AG09309 (cell line): Measurements from ENCODE around the gene PNPLA7.
"Not testable (repeated sequence)": the region's sequence is repeated elsewhere in the genome, so short reads cannot be mapped to it uniquely, and the experiment has no call there.

Source experiments
- DNase-seq: peaks from one replicate; pipeline ENCODE4 v3.0.0-alpha.2; 2010; ENCODE audit warnings: low read depth
- H3K4me3 ChIP-seq: 2 replicates; pipeline ENCODE4 v1.5.1; 2011; ENCODE audit warnings: mild to moderate bottlenecking, low read depth, low read length, moderate library complexity; ENCODE audit not compliant: control insufficient read depth
- TF ChIP-seq, protein P1 (sequence below): IDR thresholded peaks from 2 replicates; pipeline ENCODE4 v1.5.1; 2011; ENCODE audit warnings: mild to moderate bottlenecking, low read depth, low read length, inconsistent platforms; ENCODE audit not compliant: insufficient read depth, control insufficient read depth; ENCODE audit errors: missing control alignments

The PNPLA7 gene

DNA sequence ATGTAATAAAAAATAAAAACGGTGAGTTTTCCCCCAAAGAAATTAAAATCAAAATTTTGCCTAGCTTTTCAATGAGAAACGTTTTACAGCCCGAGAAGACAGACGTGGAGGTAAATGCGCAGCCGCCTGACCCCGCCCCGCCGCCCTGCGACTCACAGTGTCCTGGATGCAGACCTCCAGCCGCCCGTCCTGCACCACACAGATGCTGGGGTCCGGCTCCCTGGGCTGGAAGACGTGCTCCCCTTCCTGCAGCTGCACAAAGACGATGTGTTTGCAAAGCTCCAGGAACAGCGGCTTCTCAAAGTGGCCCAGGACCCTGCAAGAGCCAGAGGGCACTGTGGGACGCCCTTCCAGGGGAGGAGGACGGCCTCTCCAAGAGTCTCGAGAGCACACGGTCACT is 7.7 kb downstream of the PNPLA7 start:
- TF ChIP-seq, protein P1, sequence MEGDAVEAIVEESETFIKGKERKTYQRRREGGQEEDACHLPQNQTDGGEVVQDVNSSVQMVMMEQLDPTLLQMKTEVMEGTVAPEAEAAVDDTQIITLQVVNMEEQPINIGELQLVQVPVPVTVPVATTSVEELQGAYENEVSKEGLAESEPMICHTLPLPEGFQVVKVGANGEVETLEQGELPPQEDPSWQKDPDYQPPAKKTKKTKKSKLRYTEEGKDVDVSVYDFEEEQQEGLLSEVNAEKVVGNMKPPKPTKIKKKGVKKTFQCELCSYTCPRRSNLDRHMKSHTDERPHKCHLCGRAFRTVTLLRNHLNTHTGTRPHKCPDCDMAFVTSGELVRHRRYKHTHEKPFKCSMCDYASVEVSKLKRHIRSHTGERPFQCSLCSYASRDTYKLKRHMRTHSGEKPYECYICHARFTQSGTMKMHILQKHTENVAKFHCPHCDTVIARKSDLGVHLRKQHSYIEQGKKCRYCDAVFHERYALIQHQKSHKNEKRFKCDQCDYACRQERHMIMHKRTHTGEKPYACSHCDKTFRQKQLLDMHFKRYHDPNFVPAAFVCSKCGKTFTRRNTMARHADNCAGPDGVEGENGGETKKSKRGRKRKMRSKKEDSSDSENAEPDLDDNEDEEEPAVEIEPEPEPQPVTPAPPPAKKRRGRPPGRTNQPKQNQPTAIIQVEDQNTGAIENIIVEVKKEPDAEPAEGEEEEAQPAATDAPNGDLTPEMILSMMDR = no peak
- H3K4me3 ChIP-seq = no peak overlapping the region
- no peak for DNase-seq

DNA sequence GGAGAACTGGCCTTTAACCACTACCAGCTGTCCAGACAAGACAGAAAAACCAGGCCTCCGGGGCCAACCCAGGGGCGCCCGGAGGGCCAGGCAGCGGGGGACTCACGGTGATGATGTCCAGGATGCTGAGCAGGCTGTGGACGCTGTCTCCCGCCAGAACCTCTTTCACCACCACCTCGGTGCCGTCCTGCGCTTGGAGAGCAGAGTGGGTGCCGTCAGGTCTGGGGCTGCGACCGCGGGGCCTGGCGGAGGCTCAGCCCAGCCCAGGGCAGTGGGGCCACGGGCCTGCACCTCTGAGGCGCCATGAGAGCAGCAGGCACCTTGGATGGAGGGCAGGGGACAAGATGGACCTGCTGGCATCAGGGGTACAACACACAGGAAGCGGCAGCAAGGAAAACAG is 9.7 kb downstream of the PNPLA7 start:
- DNase-seq = no peak
- TF ChIP-seq, protein P1 = no peak
- H3K4me3 ChIP-seq = no peak overlapping the region

DNA sequence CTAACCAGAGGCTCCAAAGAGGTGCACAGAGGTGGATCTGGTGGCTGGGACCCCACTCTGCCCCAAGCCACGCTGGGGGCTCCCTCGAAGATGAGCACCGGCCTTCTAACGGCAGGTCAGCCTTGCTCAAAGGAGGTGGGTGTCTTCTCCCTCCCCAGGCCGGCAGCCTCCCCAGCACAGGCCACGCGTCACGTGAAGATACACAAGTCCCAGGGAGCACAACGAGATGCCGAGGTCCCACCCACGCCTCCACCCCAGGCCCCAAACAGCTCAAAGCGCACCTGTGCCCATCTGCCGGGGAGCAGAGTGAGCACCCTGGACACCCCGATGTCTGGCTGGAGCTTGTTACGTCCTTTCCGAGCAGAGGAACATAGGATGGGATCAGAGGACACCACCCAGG is 12.1 kb downstream of the PNPLA7 start:
- TF ChIP-seq, protein P1 = no peak
- no peak for DNase-seq
- H3K4me3 ChIP-seq = no peak overlapping the region

DNA sequence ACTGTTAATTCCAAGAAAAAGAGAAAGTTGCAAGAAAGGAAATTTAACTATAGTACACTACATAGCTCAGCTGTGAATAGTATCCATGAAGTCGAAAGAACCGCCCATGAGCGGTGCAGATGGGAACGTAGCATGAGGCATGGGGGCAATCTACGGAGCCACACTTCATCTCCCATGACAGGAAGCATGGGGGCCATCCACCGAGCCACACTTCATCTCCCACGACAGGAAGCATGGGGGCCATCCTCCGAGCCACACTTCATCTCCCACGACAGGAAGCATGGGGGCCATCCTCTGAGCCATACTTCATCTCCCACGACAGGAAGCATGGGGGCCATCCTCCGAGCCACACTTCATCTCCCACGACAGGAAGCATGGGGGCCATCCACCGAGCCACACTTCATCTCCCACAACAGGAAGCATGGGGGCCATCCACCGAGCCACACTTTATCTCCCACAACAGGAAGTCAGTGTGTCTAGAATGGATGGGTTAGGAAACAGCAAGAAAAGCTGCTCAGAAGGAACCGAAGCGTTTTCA is 13.5 kb downstream of the PNPLA7 start:
- DNase-seq, H3K4me3 ChIP-seq: not testable (repeated sequence)

DNA sequence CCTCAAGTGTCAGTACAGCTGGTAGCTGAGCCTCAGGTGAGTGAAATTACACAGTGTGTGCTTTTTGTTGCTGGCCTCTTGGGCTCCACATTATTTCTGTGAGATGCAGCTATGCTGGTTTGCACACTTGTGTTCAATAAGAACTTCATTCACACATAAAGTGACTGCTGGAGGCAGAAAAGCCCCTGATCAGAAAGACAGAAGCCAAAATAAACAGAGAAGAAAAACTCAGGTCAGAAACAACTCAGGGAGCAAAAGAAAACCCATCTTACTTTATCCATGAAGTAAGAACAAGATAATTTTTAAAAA is 15.1 kb downstream of the PNPLA7 start:
- no peak for DNase-seq
- no peak overlapping the region for H3K4me3 ChIP-seq
- TF ChIP-seq, protein P1 = no peak

DNA sequence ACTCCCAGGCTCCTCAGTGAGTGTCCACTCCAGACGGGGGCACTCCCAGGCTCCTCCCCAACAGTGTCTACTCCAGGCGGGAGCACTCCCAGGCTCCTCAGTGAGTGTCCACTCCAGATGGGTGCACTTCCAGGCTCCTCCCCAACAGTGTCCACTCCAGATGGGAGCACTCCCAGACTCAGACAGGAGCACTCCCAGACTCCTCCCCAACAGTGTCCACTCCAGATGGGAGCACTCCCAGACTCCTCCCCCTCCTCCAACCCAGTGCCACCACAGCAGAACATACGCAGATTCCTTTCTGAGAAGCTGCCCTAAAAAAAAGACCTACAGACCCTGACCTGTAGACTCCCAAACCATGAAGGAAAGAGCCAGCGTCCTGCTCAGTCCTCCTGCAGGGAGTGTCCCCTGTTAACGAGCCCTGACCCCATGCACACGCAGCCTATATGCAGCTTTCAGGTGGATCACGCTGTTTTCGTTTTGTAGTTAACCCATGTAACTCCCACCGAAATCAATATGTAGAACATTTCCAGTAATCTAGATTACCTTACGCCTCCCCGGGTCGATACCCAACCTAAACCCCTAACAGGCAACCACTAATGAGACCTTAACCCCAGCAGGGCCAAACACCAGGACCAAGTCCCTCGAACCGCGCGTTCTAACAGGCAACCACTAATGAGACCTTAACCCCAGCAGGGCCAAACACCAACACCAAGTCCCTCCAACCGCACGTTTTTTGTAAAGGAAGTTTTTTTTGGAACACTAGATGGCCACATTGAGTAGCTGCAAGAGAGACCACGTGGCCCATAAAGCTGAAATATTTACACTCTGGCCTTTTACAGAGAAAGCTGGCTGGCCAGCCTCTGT is 15.7 kb downstream of the PNPLA7 start:
- TF ChIP-seq, protein P1 = peak; percentile 77
- no peak overlapping the region for H3K4me3 ChIP-seq

DNA sequence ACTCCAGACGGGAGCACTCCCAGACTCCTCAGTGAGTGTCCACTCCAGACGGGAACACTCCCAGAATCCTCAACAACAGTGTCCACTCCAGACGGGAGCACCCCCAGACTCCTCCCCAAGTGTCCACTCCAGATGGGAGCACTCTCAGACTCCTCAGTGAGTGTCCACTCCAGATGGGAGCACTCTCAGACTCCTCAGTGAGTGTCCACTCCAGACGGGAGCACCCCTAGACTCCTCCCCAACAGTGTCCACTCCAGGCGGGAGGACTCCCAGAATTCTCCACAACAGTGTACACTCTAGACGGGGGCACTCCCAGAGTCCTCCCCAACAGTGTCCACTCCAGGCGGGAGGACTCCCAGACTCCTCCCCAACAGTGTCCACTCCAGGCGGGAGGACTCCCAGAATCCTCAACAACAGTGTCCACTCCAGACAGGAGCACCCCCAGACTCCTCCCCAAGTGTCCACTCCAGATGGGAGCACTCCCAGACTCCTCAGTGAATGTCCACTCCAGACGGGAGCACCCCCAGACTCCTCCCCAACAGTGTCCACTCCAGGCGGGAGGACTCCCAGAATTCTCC is 17.2 kb downstream of the PNPLA7 start:
- not testable (repeated sequence) for DNase-seq, H3K4me3 ChIP-seq

More for the DNA sequence above, 15.7 kb downstream of the PNPLA7 start:
- no peak for DNase-seq
